GM18526 (cell line): ENCODE results near the gene MYF5.

Experiments
- POLR2A ChIP-seq: IDR thresholded peaks from 3 replicates; pipeline ENCODE4 v1.6.1; 2011; ENCODE audit not compliant: insufficient read length; ENCODE audit errors: extremely low read depth

The MYF5 gene

GRCh38 chr12:80716696-80717469, at the start of gene MYF5:
TSS of gene MYF5 (plus strand) at chr12:80716912. CDS start at chr12:80717064, 152 bp downstream.
- TF ChIP-seq POLR2A: no peak

GRCh38 chr12:80670214-80670613, 46.5 kb upstream of the MYF5 start:
- no peak for TF ChIP-seq POLR2A

- TF ChIP-seq POLR2A: no peak
These were observed 39.9 kb upstream of the MYF5 start for GRCh38 chr12:80676856-80677255.

- no peak for TF ChIP-seq POLR2A
These were observed 38.7 kb upstream of the MYF5 start for GRCh38 chr12:80677994-80678393.

DNA sequence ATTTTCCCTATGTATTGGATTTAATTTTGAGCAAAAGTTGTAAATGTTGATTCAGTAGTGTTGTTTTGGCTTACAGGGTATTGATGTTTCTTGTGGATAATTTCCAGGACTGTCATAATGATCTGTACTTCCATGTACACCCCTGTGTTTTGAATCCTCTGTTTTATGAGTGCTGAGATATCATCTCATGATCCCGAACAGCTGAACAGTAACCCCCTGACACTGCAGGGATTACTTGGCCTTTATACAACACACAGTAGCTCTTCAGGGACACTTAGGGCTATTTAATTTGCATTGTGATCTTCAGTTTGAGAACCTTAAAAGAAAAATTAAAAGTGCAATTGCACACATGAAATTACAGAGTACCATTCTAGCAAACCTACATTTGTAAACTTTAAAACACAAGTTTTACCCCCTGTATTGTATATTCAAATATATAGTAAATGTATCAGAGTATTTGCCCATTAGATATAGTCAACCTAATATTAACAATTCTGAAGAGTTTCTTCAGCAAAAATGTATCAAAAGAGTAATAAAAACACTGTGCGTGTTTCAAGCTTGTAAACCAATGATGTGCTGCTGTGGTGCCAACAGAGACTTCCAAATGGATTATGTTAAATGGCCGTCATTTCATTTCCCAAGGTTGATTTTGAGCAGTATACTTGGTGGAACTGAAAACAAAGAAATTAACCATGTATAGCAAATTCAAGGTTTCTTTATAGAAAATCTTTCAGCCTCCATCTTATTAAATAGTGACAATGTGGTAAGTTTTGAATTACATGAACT, 37.2 kb upstream of the MYF5 start:
- TF ChIP-seq POLR2A: no peak

- no peak for TF ChIP-seq POLR2A
These were observed 35.4 kb upstream of the MYF5 start for GRCh38 chr12:80681287-80681686.

- TF ChIP-seq POLR2A: no peak
These were observed 34.9 kb upstream of the MYF5 start for GRCh38 chr12:80681786-80682185.

GRCh38 chr12:80684077-80684495, 32.6 kb upstream of the MYF5 start:
- TF ChIP-seq POLR2A: no peak

GRCh38 chr12:80690090-80690489, 26.6 kb upstream of the MYF5 start:
- no peak for TF ChIP-seq POLR2A

- TF ChIP-seq POLR2A: no peak
These were observed 26.2 kb upstream of the MYF5 start for GRCh38 chr12:80690513-80690912.

DNA sequence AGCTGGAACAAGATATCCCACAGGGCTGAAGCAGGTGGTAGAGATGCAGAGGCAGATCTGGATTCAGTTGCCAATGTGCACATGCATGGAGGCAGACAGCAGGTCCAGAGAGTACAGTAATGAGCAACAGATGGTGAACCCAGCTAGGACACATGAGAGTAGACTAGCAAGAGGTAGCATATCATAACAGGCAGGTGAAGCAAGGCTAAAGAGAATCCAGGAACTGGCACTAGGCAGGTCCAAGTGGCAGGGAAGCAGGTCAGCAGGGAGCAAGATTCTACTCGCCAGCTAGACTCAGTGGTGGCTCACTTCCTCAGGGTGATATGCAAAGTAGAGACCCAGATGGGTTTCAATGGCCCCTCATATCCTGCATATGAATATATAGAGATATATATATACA, 24.6 kb upstream of the MYF5 start:
- TF ChIP-seq POLR2A: no peak

GRCh38 chr12:80697270-80697887, 19.3 kb upstream of the MYF5 start:
- TF ChIP-seq POLR2A: no peak

DNA sequence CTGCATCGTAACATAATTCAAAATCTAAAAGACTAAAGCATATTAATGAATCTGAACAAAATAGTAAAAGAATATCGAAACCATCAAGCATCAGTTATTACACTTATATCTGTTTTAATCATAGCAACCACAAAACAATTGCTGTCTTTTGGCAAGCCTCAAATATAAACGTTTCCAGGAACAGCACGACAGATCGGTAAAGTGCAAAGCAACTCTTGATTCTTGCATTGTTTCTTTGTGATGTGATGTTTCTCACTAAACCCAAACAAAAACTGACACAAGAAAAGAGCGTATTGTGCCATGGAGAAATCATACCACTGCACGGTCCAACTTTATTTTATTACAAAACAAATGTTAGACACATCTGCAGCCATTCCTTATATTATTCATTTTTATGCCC, 18.5 kb upstream of the MYF5 start:
- no peak for TF ChIP-seq POLR2A

DNA sequence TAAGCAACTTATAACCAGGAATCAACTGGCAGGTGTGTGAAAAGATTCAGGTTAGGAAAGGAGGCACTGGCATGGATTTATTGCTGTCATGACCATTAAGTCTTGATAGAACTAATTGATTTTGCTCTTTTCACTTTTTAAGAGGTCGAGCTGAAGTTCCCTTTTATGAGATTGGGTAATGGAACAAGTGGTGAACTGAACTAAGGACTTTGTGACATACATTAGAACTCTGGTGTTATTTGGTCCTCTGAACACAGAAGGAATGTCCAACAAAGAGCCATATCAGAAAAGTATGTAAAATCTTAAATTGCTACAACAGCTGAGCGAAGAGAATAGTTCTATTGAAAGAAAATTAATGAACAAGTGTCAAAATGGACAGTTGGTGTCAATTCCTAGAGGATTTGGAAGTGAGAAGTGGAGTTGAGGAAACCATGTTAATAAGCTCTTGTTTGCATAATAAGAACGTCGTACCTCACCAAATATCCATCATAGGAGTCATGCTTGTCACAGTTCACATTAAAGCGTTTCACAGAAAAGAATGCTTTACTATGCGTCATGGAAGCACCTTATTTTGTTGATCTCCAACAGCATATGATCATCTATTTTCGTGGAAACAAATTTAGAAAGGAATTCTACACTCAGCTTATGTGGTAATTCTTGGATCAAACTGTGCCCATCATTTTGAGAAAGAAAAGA, 17.7 kb upstream of the MYF5 start:
- TF ChIP-seq POLR2A: no peak

DNA sequence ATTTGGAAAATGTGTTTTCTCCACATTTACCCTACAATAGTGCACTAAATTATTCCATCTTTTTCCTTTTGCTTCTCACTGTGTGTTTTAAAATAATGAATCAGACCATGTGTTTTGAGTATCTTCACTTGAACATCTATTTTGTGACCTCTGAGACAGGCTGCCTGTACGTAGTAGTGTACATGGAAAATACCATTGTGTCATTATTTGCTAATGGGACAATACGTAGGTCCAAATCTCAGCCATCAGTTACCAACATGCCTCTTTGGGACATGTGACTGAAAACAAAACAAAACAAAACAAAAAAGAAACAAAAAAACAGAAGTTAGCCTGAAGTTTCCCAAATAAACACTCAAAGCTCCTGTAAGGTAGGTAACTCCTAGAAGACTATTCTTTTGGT, 16.4 kb upstream of the MYF5 start:
- no peak for TF ChIP-seq POLR2A
